SKM-1 (cell line): ENCODE measurements around the gene CHAF1A.

ENCODE experiments used
- DNase-seq: peaks from one replicate; lab custom pipeline; 2025; ENCODE audit not compliant: unreplicated experiment; lab: John Stamatoyannopoulos, UW

The CHAF1A gene

DNA sequence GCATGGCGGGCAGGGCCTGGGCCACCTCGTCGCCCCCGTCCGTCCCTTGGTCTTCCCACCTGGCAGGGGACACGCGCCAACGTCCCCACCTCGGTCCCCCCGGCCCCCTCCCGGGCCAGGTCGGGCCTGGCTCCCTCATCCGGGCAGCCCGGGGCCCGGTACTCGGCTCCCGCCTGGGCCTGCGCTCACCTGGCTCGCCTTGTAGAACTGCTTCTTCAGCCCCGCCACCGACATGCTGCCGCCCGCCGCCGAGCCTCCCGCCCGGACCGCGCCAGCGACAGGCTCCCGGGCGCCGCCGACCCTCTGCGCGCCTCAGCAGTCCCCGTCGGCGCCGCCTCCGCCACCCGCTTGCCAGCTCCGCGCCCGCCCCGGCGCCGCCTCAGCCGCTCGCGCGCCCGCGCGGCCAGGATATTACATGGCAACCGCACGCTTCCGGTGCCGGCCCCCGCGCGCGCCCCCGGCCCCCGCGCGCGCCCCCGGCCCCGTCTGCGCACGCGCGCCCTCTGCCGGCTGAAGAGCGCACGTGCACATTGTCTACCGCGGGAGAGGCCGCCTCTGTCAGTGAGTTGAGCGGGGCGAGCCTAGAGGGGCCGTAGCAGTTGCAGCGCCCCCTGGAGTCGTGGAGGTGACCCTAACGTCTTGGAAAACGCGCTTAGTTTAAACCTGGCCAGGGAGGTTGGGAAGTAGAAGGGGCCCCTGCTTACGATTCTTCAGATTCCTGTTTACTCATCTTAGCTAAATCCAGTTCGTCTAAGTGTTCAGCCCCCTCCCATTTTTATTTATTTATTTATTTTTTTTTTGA lies 2.1 kb upstream of the CHAF1A start, which contains the start of gene SH3GL1:
TSS of gene SH3GL1 (minus strand) at position 413 of the 802 bp plus-strand sequence. CDS start at position 234, 179 bp downstream.
- DNase-seq = peak; percentile 88

DNA sequence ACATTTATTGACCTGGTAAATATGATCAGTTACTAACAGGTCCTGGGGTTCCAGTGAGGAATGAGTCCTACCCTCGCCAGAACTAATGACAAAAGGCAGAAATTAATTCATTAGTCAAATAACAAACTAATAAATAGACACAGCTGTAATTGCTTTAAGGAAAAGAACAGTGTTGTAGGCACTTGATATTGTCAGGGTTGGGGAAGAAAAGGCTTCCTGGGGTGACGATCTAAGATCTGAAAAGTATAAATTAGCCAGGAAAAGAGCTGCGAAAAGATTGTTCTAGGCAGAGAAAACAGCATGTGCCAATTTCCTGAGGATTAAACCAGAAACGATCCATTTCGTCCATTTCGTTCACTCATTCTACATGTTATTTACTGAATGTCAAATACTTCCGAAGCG lies 670 bp upstream of the CHAF1A start:
- peak; percentile 63 for DNase-seq

DNA sequence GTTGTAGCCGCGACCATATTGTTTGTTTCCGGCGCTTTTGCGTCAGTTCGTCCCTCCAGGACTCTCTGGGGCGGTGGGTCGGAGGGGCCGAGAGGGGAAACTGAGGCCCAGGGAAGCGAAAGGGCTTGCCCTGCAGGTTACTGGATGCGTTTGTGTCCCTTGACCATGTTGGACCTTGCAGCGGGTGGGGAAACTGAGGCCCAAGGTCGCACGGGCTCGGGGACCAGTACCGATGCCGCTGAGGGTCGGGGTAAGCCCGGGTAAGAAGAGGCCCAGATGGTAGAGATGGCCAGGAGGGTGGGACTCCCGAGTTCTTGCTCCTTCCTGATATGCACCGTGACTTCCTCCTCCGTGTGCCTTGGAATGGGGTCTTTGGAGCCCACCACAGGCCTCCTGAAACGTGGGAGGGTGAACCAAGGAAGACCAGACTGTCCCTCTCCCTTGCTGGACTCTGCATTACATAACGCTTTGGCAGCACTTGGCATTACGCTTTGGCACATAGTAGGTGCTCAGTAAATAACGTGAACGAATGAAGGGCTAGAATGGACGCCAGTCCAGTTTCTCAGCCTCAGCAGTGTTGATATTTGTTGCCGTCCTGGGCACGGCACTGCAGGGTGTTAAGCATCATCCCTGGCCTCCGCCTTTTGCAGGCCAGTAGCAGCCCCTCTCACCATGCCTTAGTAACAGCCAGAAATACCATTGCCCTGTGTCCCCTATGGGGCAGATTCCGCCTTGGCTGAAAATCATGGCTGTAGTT lies 743 bp downstream of the CHAF1A start:
- DNase-seq = no peak

DNA sequence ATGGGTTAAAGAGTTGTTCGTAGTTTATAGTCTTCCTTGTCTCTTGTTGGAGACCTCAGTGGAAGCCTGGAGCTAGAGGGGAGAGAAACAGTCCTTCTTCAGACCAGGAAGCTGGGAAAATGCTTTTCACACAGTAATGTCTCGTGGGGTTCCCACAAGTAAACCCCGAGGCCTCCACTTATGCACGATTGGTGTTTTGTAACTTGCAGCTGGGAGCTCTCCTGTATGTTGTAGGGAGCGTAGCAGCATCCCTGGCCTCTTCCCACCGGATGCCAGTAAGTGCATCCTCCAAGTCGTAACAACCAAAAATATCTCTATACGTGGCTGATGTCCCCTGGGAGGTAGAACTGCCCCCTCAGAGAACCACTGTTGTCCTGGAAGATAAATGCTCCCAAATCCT lies 3.5 kb downstream of the CHAF1A start:
- DNase-seq = no peak

DNA sequence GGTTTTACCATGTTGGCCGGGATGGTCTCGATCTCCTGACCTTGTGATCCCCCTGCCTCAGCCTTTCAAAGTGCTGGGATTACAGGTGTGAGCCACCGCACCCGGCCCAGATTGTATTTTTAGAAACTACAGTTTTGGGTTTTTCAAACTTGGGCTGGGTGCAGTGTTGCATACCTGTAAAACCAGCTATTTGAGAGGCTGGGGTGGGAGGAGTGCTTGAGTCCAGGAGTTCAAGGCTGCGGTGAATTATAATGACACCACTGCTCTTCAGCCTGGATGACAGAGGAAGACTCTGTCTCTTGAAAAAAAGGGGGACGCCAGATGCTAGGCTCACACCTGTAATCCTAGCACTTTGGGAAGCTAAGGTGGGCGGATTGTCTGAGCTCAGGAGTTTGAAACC lies 4.2 kb downstream of the CHAF1A start:
- DNase-seq = no peak

DNA sequence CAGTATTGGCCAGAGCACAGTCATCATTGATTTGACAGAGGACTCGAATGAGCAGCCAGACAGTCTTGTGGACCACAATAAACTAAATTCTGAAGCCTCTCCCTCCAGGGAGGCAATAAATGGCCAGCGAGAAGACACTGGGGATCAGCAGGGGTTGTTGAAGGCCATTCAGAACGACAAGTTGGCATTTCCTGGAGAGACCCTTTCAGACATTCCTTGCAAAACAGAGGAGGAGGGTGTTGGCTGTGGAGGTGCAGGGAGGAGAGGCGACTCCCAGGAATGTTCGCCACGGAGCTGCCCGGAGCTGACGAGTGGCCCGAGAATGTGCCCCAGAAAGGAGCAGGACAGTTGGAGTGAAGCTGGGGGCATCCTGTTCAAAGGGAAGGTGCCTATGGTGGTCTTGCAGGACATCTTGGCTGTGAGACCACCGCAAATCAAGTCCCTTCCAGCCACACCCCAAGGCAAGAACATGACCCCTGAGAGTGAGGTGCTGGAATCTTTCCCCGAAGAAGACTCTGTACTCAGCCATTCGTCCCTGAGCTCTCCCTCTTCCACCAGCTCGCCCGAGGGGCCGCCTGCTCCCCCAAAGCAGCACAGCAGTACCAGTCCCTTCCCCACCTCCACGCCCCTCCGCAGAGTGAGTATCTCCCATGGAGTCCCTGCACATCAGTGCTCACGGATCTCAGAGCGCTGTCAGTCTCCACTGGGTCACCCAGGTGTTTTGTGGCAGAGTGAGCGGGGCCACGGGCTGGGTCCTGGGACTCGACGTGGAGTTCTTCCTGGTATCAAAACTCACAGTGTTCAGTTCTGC lies 6.9 kb downstream of the CHAF1A start:
- DNase-seq = no peak

DNA sequence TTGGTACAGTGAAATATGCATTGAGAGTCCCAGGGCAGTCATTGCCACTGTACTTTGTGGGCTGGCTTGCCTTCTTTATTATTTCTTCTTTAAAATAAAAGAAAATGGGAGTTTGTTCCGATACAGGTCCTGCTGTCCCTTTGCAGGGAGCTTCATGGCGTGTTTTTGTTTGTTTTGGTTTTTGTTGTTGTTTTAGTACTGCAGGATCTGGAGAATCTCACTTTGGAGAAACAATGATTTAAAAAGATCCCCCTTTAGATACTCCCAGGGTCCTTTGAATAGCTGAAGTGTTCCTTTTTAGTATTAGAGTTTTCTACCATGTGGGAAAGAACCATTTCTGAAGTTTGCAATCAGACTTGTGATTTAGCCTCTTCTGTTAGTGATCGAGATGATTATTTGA lies 11.1 kb downstream of the CHAF1A start:
- DNase-seq = no peak

DNA sequence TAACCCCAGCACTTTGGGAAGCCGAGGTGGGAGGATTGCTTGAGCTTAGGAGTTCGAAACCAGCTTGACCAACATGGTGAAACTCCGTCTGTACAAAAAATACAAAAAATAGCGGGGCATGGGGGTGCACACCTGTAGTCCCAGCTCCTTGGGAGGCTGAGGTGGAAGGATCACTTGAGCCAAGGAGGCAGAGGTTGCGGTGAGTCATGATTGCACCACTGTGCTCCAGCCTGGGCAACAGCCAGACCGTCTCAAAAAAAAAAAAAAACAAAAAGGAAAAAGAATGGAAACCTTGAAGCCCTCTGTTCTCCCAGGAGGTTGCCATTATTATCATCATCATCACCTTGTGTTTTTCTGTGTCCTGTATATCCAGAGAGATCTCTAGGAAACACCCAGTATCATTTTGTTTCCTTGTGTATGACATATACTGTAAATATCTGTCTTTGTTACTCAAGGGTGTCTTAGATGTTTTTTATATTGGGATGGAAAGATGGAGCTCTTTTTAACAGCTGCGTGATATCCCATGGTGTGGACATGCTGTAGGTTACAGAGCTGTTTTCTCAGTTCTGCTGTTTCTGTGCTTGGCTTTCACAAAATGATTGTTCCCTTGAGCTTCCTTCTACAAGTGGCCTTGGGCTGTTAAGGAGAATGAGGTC lies 11.8 kb downstream of the CHAF1A start:
- no peak for DNase-seq

DNA sequence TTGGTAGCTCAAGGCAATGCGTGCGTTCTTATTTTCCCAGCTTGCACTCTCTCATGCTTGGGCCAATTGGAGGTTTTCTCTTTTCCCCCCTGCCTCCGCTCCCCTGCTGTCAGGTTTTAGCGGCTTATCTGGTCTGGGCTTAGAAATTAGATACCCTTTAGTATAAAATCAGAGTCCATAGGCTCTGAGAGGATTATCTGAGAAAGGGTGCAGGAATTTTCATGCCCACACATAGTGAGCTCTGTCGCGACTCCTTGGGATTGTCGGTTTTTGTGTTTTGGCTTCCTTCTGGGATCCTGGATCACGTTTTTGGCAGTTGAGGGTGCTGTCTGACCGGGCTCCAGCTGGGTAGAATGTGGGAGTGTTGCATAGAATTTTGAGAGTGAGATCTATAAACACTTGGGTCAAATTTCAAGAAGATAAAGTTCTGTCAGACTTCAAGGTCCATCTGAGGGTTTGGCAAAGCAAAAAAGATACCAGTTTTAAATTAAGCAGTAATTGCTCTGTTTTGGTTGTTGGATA lies 12.4 kb downstream of the CHAF1A start:
- no peak for DNase-seq

DNA sequence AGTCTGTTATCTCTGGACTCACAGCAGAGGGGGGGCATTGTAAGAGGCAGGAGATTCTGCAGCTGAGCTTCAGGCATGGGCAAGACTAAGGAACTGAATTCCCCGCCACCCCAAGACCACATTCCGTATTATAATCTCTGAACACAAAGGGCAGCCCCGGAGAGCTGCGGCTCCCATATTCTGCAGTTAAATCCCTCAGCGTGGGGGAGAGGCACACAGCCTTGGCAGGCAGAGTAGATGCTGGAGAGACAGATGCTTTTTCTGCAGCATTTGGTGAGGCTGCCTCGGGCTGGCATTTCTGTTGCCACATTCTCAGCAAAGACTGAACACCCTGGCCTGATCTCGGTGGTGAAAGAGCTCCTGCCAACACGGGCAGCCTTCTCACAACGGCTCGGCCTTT lies 12.9 kb downstream of the CHAF1A start:
- DNase-seq = no peak

DNA sequence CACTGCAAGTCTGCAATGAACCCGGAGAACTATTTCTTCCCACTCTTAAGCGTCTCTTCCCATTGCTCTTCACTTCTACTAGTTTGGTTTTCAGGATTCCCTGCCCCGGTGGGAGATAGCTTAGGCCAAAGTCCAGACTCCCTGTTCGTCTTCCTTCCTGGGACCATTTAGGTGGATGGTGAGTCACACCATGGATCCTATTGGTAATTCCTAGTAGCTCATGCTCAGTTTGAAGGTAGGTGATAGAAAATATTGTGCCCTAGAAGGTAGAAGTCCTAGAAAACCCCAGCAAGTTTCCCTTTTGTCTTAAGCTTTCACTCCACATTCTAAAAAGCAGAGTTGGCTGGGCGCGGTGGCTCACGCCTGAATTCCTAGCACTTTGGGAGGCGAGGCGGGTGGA lies 13.8 kb downstream of the CHAF1A start:
- no peak for DNase-seq

DNA sequence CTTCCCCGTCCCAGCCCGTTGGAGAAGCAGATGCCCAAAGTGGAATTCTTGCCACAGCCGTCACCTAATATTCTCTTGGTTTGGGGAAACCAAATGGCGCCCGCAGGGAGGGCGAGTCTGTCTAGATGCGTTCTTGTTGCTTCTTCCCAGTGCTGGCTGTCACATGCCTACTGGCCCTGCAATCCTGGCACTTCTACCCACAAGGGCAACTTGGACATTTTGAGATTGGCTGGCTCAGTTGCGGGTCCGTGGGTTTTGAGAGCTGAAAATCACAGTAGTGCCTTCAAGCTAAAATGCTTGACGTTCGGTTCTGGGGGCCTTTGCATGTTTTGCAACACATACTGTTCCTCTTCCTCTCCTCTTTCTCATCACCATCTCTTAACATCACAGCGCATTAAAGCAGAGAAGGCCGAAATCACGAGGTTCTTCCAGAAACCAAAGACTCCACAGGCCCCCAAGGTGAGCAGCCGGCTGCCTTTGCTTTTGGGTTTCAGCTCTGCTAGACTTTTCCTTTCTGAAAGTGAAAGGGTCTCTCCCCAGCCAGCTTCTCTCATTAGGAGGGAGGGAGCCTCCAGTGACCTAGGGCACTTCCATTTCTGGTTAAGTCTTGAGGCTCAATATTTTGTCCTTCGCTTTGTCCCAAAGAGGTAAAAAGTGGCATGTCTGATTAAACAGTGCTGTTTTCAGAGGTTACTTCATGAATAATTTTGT lies 21.1 kb downstream of the CHAF1A start:
- no peak for DNase-seq

DNA sequence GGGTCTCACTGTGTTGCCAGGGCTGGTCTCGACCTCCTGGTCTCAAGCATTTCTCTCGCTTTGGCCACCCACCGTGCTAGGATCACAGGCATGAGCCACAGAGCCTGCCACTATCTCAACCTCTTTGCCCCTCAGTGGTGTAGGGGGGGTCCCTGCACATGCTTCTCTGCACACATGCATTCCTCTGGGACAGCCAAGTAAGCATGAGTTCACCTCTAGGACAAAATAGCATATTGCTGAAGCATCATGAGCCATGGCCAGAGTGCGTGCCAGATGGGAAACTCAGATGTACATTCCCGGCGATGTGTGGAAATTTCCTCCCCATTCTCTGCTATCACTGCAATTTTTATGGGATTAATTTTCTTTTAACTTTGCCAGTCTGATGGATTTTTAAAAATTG lies 23.1 kb downstream of the CHAF1A start:
- DNase-seq = no peak

DNA sequence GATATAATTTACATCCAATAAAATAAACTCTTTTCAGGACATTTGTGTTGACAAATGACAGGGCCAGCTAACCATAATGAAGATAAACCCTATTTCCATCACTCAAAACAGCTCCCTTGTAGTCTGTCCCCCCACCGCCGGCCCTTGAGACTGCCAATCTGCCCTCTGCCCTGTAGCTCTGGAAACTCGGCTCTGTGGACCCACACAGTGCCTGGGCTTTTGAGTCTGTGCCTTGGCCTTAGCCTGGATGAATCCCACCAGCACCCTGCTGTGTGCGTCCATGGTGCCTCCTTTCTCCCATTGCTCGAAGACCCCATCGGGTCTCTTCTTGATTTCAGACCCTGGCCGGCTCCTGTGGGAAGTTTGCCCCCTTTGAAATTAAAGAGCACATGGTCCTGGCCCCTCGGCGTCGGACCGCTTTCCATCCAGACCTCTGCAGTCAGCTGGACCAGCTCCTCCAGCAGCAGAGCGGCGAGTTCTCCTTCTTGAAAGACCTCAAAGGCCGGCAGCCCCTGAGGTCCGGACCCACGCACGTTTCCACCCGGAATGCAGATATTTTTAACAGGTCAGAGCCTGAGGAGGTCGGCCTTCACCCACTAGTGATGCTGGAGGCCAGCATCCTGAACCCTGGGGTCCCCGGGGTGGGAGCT lies 26.0 kb downstream of the CHAF1A start:
- no peak for DNase-seq

DNA sequence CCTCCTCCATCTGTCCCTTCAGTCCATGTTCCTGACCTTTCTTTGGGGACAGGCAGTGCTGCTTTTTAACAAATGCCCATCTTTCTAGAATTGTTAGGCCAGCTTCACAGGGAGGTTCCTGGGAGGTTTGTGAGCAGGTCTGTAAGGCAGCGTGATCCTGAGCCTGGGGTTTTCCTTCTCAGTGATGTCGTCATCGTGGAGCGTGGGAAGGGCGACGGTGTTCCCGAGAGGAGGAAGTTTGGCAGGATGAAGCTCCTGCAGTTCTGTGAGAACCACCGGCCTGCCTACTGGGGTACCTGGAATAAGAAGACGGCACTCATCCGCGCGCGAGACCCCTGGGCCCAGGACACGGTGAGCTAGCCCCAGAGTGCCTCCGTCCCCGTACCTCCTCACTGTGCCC lies 26.8 kb downstream of the CHAF1A start:
- DNase-seq = no peak

DNA sequence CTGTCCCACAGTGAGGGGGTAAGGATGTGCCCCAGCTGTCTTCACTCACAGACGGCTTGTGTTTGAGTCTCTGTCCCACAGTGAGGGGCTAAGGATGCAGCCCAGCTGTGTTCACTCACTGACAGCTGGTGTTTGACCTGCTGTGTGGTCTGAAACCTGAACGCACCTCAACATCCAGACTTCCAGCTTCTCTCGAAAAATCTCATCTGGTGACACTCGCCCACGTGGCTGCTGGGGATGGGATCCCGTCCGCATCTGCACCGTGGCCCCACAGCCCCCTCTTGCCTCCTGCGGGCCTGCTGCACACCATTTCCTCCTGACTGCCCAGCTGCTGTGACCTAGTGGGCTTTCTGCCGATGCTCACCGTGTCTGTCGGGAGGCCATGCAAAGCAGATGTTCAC lies 27.3 kb downstream of the CHAF1A start:
- no peak for DNase-seq

DNA sequence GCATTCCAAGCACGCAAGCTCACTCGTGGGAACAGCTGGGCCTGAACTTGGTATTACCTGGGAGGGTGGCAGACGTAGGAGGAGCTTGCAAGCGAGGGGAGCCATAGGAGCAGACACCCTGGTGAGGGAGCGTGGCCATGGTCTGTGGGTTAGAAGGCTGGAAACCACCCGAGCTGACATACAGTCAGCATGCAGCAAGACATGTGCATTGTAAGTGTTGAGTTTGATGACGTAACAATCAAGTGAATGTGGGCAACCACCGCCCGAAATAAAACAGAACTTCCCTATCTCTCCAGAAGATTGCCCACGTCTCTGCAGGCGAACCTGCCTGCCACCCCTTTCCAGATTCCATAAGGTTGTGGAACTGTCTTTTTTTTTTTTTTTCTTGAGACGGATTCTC lies 28.3 kb downstream of the CHAF1A start:
- DNase-seq = peak; percentile 16

DNA sequence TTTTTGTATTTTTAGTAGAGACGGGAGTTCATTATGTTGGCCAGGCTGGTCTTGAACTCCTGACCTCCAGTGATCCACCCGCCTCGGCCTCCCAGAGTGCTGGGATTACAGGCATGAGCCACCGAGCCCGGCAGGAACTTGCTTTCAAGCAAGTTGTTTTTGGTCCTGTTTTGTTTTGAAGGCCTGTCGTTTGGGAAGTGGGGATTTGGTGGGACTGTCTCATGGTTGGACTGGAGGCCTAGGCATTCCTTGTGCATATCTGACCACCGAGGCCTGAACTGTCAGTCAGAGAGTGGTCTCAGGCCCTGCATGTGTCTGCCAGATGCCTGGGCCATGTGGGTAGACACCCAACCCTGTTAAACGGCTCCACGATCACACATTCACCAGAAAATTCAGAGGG lies 28.9 kb downstream of the CHAF1A start:
- DNase-seq = no peak

DNA sequence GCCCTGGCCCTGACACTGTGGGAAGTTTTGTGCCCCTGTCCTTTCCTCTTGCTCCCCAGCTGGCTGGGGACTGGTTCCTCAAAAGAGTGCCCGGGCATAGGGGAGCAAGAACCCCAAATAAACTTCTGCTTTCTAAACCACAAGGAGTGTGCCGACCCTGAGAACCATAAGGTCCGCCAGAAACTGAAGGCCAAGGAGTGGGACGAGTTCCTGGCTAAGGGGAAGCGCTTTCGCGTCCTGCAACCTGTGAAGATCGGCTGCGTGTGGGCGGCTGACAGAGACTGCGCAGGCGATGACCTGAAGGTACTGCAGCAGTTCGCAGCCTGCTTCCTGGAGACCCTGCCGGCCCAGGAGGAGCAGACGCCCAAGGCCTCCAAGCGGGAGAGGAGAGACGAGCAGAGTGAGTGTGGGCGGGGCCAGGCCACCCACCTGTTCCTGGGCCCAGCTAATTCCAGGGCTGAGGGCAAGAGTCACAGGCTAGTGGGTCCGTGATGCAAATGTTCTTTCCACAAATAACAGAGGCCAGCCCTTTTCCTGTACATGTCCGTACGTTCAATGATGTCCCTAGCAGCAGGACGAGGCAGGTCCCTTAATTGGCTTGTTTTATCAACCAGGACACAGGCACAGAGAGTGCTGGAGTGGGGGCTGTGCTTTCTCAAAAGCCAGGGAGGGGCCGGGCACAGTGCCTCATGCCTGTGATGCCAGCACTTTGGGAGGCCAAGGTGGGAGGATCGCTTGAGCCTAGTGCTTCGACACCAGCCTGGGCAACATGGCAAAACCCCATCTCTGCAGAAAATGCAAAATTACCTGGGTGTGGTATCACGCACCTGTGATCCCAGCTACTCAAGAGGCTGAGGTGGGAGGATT lies 29.6 kb downstream of the CHAF1A start:
- peak; percentile 16 for DNase-seq
